H1 (cell line): ENCODE measurements around the gene KRTAP2-3. TPM values are rescaled to one million over a fixed set of nuclear protein-coding genes. Genes with fewer than 3 reads are reported as not detected.

Source experiments
- CTCF ChIA-PET: fragments of 300-600 bp; sonication (Branson Sonifier 250); formaldehyde crosslinking; loops from one replicate; lab custom pipeline; 2021; ENCODE audit not compliant: partially characterized antibody; lab: Charles Lee
- POLR2A ChIA-PET: fragments of 300-600 bp; sonication (Branson Sonifier 250); formaldehyde crosslinking; loops from one replicate; lab custom pipeline; 2021; ENCODE audit warnings: inconsistent platforms; ENCODE audit not compliant: partially characterized antibody; lab: Charles Lee
- DNase-seq, 2 experiments: peaks; one replicate each; pipeline versions ENCODE4 v3.0.0 to v3.0.0-alpha.2; 2010 to 2022; ENCODE audit warnings: low spot score in 2 of 2, low read depth in 1 of 2, mixed read lengths in 1 of 2
- FAIRE-seq: peaks from 2 replicates; lab custom pipeline; 2011; peaks lifted over from hg19 to GRCh38; lab: Jason Lieb, UNC
- H2AFZ ChIP-seq: 2 replicates; pipeline ENCODE4 v1.8.1; 2012; ENCODE audit warnings: low read length, inconsistent platforms
- H2AK5ac ChIP-seq: 2 replicates; pipeline ENCODE4 v1.6.1; 2013; ENCODE audit warnings: low read depth, low read length
- H2BK120ac ChIP-seq: replicated peaks from 2 replicates; pipeline ENCODE3; 2013; ENCODE audit warnings: low read depth, low read length, inconsistent platforms
- H2BK12ac ChIP-seq: 2 replicates; pipeline ENCODE4 v1.6.1; 2013; ENCODE audit warnings: low read depth, low read length
- H2BK15ac ChIP-seq: 2 replicates; pipeline ENCODE4 v1.6.1; 2013; ENCODE audit warnings: low read length
- H2BK20ac ChIP-seq: 2 replicates; pipeline ENCODE4 v1.6.1; 2013; ENCODE audit warnings: low read length
- H2BK5ac ChIP-seq: 2 replicates; pipeline ENCODE4 v1.6.1; 2013; ENCODE audit warnings: low read depth, low read length
- H3K14ac ChIP-seq: 2 replicates; pipeline ENCODE4 v1.6.1; 2013; ENCODE audit warnings: inconsistent platforms; ENCODE audit not compliant: insufficient read length
- H3K18ac ChIP-seq: 2 replicates; pipeline ENCODE4 v1.6.1; 2013; ENCODE audit warnings: low read length; ENCODE audit errors: extremely low read depth
- H3K23ac ChIP-seq: 2 replicates; pipeline ENCODE4 v1.6.1; 2013; ENCODE audit warnings: inconsistent platforms; ENCODE audit not compliant: insufficient read length
- H3K23me2 ChIP-seq: 2 replicates; pipeline ENCODE4 v1.6.1; 2013; ENCODE audit warnings: low read depth, low read length
- H3K27ac ChIP-seq: 2 replicates; pipeline ENCODE4 v1.6.1; 2011; ENCODE audit warnings: low read depth, low read length, inconsistent platforms
- H3K27me3 ChIP-seq, 4 experiments: replicated peaks in 1 of 4; 1 replicate in 1 of 4; 2 replicates in 3 of 4; pipeline versions ENCODE4 v1.6.1 to v1.8.1; 2011 to 2013; ENCODE audit warnings: low read length in 3 of 4, mild to moderate bottlenecking in 3 of 4, inconsistent platforms in 2 of 4, mixed read lengths in 2 of 4, moderate library complexity in 1 of 4; ENCODE audit not compliant: control insufficient read depth in 3 of 4, insufficient read depth in 3 of 4; ENCODE audit errors: extremely low read depth in 1 of 4
- H3K36me3 ChIP-seq, 4 experiments: 2 replicates each; pipeline versions ENCODE4 v1.6.1 to v1.8.1; 2011 to 2013; ENCODE audit warnings: mild to moderate bottlenecking in 4 of 4, low read length in 3 of 4, moderate library complexity in 2 of 4, control low read depth in 1 of 4, inconsistent platforms in 1 of 4; ENCODE audit not compliant: insufficient read depth in 4 of 4, control insufficient read depth in 2 of 4
- H3K4ac ChIP-seq: replicated peaks from 2 replicates; pipeline ENCODE3; 2013; ENCODE audit warnings: low read length, low read depth, mixed read lengths, inconsistent platforms; ENCODE audit not compliant: insufficient read length
- H3K4me1 ChIP-seq, 4 experiments: replicated peaks in 1 of 4; 1 replicate in 1 of 4; 2 replicates in 3 of 4; pipeline versions ENCODE4 v1.6.1 to v1.8.1; 2011 to 2013; ENCODE audit warnings: low read length in 3 of 4, inconsistent platforms in 2 of 4, mixed read lengths in 1 of 4; ENCODE audit not compliant: insufficient read depth in 4 of 4, control insufficient read depth in 3 of 4
- H3K4me2 ChIP-seq, 2 experiments: 2 replicates each; pipeline versions ENCODE4 v1.6.1 to v1.8.1; 2011 to 2013; ENCODE audit warnings: low read depth in 2 of 2, low read length in 2 of 2, control low read depth in 1 of 2, inconsistent platforms in 1 of 2, mild to moderate bottlenecking in 1 of 2; ENCODE audit not compliant: insufficient read depth in 1 of 2
- H3K4me3 ChIP-seq, 4 experiments: fragments of 200-600, 300-600 bp in 1 of 4; sonication (generic), shearing (Covaris generic), sonication (Bioruptor Twin) in 1 of 4; 2 replicates each; pipeline versions ENCODE4 v1.5.1 to v1.8.1; 2011 to 2016; ENCODE audit warnings: low read length in 4 of 4, low read depth in 3 of 4, control low read depth in 2 of 4, inconsistent platforms in 2 of 4, mild to moderate bottlenecking in 2 of 4, mixed read lengths in 1 of 4, moderate library complexity in 1 of 4; ENCODE audit not compliant: insufficient read depth in 2 of 4; ENCODE audit errors: extremely low read depth in 1 of 4
- H3K56ac ChIP-seq: replicated peaks from 2 replicates; pipeline ENCODE3; 2013; ENCODE audit warnings: low read depth, mild to moderate bottlenecking, mixed read lengths, low read length, inconsistent platforms; ENCODE audit not compliant: insufficient read length
- H3K79me1 ChIP-seq: 2 replicates; pipeline ENCODE4 v1.6.1; 2013; ENCODE audit warnings: low read depth, low read length, control low read depth
- H3K79me2 ChIP-seq, 2 experiments: 2 replicates each; pipeline versions ENCODE4 v1.6.1 to v1.8.1; 2012 to 2013; ENCODE audit warnings: low read length in 2 of 2, mild to moderate bottlenecking in 2 of 2, inconsistent platforms in 1 of 2; ENCODE audit not compliant: insufficient read depth in 2 of 2, control insufficient read depth in 1 of 2
- H3K9ac ChIP-seq, 4 experiments: replicated peaks in 1 of 4; 1 replicate in 1 of 4; 2 replicates in 3 of 4; pipeline versions ENCODE4 v1.6.1 to v1.8.1; 2011 to 2013; ENCODE audit warnings: low read depth in 3 of 4, low read length in 3 of 4, control low read depth in 2 of 4, mild to moderate bottlenecking in 2 of 4, moderate library complexity in 2 of 4, inconsistent platforms in 1 of 4; ENCODE audit errors: extremely low read depth in 1 of 4
- H3K9me3 ChIP-seq, 2 experiments: 2 replicates each; pipeline versions ENCODE4 v1.6.1 to v1.8.1; 2012 to 2013; ENCODE audit warnings: mild to moderate bottlenecking in 2 of 2, moderate library complexity in 2 of 2, control low read depth in 1 of 2, inconsistent platforms in 1 of 2, low read depth in 1 of 2, low read length in 1 of 2, mixed read lengths in 1 of 2; ENCODE audit not compliant: insufficient read depth in 2 of 2
- H4K20me1 ChIP-seq, 2 experiments: replicated peaks in 1 of 2; 2 replicates each; pipeline versions ENCODE3 to v1.8.1; 2011 to 2013; ENCODE audit warnings: inconsistent platforms in 2 of 2, low read length in 2 of 2, mild to moderate bottlenecking in 1 of 2; ENCODE audit not compliant: insufficient read depth in 2 of 2, control insufficient read depth in 1 of 2
- H4K5ac ChIP-seq: 2 replicates; pipeline ENCODE4 v1.6.1; 2013; ENCODE audit warnings: low read length, low read depth, mixed read lengths, inconsistent platforms; ENCODE audit not compliant: insufficient read length
- H4K8ac ChIP-seq: 2 replicates; pipeline ENCODE4 v1.8.0; 2013; ENCODE audit warnings: mild to moderate bottlenecking, moderate library complexity, low read length, inconsistent platforms; ENCODE audit not compliant: insufficient read depth; ENCODE audit errors: extremely low read depth
- H4K91ac ChIP-seq: replicated peaks from 2 replicates; pipeline ENCODE3; 2013; ENCODE audit warnings: low read length, mixed read lengths, inconsistent platforms; ENCODE audit not compliant: insufficient read length
- EP300 ChIP-seq, 2 experiments: IDR thresholded peaks; 1 replicate in 1 of 2; 2 replicates in 1 of 2; pipeline ENCODE4 v1.6.1; 2011 to 2012; ENCODE audit warnings: low read depth in 2 of 2, low read length in 2 of 2, mild to moderate bottlenecking in 2 of 2, borderline replicate concordance in 1 of 2, inconsistent platforms in 1 of 2, moderate library complexity in 1 of 2
- KDM1A ChIP-seq: fragments of 200-600, 300-600 bp; sonication (generic); IDR thresholded peaks from 2 replicates; pipeline ENCODE4 v1.7.1; 2016; ENCODE audit warnings: mild to moderate bottlenecking, low read length, borderline replicate concordance
- WGBS, 2 experiments: shearing (Covaris generic) in 1 of 2; methylation state at CpG; one replicate each; pipeline versions ENCODE4 v1.1.6 to v1.1.7; 2013 to 2015; ENCODE audit warnings: low lambda C conversion rate in 2 of 2, mixed read lengths in 2 of 2, inconsistent platforms in 1 of 2, low coverage in 1 of 2, missing lambda C conversion rate in 1 of 2; ENCODE audit not compliant: insufficient replicate concordance in 2 of 2, insufficient coverage in 1 of 2, insufficient read length in 1 of 2; ENCODE audit errors: extremely low coverage in 1 of 2, missing lambda C conversion rate in 1 of 2; 5-methylcytosine and 5-hydroxymethylcytosine counted together
- polyA plus RNA-seq, 7 experiments: library from polyadenylated mRNA; depleted of rRNA in 3 of 7; stranded (reverse) in 5 of 7; unstranded in 2 of 7; fragments of >200 nt in 5 of 7; fragments of 200-250 nt in 2 of 7; gene quantifications; 1 replicate in 5 of 7; 2 replicates in 1 of 7; 4 replicates in 1 of 7; pipeline versions ENCODE4 v1.2.1 to v1.2.3, GENCODE V29; 2011 to 2013; ENCODE audit warnings: missing spikeins in 2 of 7, mixed read lengths in 2 of 7
- total RNA-seq: library from RNA; stranded (reverse); fragmentation: NEBNext Ultra II Directional; extraction: Animal tissue kit (Norgen Biotek cat#: 25700); gene quantifications from 2 replicates; pipeline ENCODE4 v1.2.1, GENCODE V29; 2021

KRTAP2-3 gene
- total and polyA plus RNA-seq, 2 of the 8 experiments (the other 6 are each of a cell fraction or from before 2014, with no cell fraction given): not detected

DNA sequence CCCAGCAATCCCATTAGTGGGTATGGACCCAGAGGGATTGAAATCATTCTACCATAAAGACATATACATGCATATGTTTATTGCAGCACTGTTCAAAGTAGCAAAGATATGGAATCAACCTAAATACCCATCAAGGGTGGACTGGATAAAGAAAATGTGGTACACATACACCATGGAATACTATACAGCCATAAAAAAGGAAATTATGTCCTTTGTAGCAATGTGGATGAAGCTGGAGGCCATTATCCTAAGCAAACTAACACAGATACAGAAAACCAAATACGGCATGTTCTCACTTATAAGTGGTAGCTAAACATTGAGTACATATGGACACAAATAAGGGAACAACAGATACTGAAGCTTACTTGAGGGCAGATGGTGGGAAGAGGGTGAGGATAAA lies 2.4 kb downstream of the KRTAP2-3 start:
- H4K8ac ChIP-seq: no peak overlapping the region
- no peak overlapping the region for H3K56ac ChIP-seq
- H2BK120ac ChIP-seq: no peak overlapping the region
- H3K18ac ChIP-seq: no peak overlapping the region
- no peak for TF ChIP-seq EP300 (IDR thresholded peaks at IDR 0.05; ENCODE audit: borderline replicate concordance in 1 of 2, low read depth in 2 of 2, low read length in 2 of 2)
- 0 out of 2 replicates have a peak, but pooled peaks have one; percentile 36 for TF ChIP-seq KDM1A
- 85% methylated on average over 1 of the region's 1 CpG; no CpG with 5 or more reads in 1 of the 2 experiments for WGBS, 2 experiments
- H3K9me3 ChIP-seq: 0 out of 4 replicates have a peak, but pooled peaks cover 0 to 4% of the 10 kb centered on the region in 2 experiments
- H4K20me1 ChIP-seq: no peaks in the 10 kb centered on the region
- H3K14ac ChIP-seq: no peak overlapping the region
- H2BK5ac ChIP-seq: no peak overlapping the region
- H3K36me3 ChIP-seq: no peaks in the 10 kb centered on the region
- H3K23me2 ChIP-seq: no peaks in the 10 kb centered on the region
- no peak overlapping the region for H2AK5ac ChIP-seq
- H3K79me2 ChIP-seq: no peaks in the 10 kb centered on the region
- H2BK20ac ChIP-seq: no peak overlapping the region
- no peak overlapping the region for H4K5ac ChIP-seq
- H3K27me3 ChIP-seq: no peaks in the 10 kb centered on the region
- H3K4me3 ChIP-seq: no peak overlapping the region
- no peak overlapping the region for H2AFZ ChIP-seq
- H2BK12ac ChIP-seq: no peak overlapping the region
- CTCF ChIA-PET: no interaction called here
- H3K4me2 ChIP-seq: no peak overlapping the region
- H2BK15ac ChIP-seq: no peak overlapping the region
- DNase-seq (no peak), FAIRE-seq (no peak)
- no peak overlapping the region for H4K91ac ChIP-seq
- H3K79me1 ChIP-seq: no peaks in the 10 kb centered on the region
- no peaks in the 10 kb centered on the region for H3K4me1 ChIP-seq
- H3K9ac ChIP-seq: no peak overlapping the region
- POLR2A ChIA-PET: no interaction called here
- H3K4ac ChIP-seq: no peak overlapping the region
- H3K23ac ChIP-seq: no peak overlapping the region
- no peak overlapping the region for H3K27ac ChIP-seq
